Activated effector memory CD4-positive, alpha-beta T cell treated with anti-CD3 and anti-CD28 coated beads, Interleukin-2, amount 50 U/mL, for 16 hours (primary cell): Measurements from ENCODE around the gene GPC6.
"Not testable (repeated sequence)": the region's sequence is repeated elsewhere in the genome, so short reads cannot be mapped to it uniquely, and the experiment has no call there.

Source experiments
- DNase-seq: peaks from one replicate; pipeline ENCODE4 v3.0.0-alpha.2; 2020

GPC6 gene

GRCh38 chr13:93270769-93271742 is 44.4 kb downstream of the GPC6 start:
- DNase-seq = no peak

- DNase-seq = no peak
Observed at GRCh38 chr13:93279982-93280381, 53.4 kb downstream of the GPC6 start.

- no peak for DNase-seq
Observed at GRCh38 chr13:93280688-93281087, 54.1 kb downstream of the GPC6 start.

- no peak for DNase-seq
Observed at GRCh38 chr13:93283255-93283654, 56.6 kb downstream of the GPC6 start.

- no peak for DNase-seq
Observed at GRCh38 chr13:93284064-93284463, 57.5 kb downstream of the GPC6 start.

GRCh38 chr13:93286047-93286446 is 59.4 kb downstream of the GPC6 start:
- no peak for DNase-seq

GRCh38 chr13:93289053-93289452 is 62.4 kb downstream of the GPC6 start:
- no peak for DNase-seq

- DNase-seq = no peak
Observed at GRCh38 chr13:93289842-93290241, 63.2 kb downstream of the GPC6 start.

GRCh38 chr13:93290503-93290902 is 63.9 kb downstream of the GPC6 start:
- no peak for DNase-seq

- DNase-seq = no peak
Observed at GRCh38 chr13:93292366-93292765, 65.8 kb downstream of the GPC6 start.

- no peak for DNase-seq
Observed at GRCh38 chr13:93293710-93294109, 67.1 kb downstream of the GPC6 start.

- no peak for DNase-seq
Observed at GRCh38 chr13:93296584-93296983, 70.0 kb downstream of the GPC6 start.

- no peak for DNase-seq
Observed at GRCh38 chr13:93298713-93299112, 72.1 kb downstream of the GPC6 start.

GRCh38 chr13:93304134-93304533 is 77.5 kb downstream of the GPC6 start:
- no peak for DNase-seq

- no peak for DNase-seq
Observed at GRCh38 chr13:93304868-93305613, 78.4 kb downstream of the GPC6 start.

- DNase-seq = no peak
Observed at GRCh38 chr13:93305886-93306285, 79.3 kb downstream of the GPC6 start.

- no peak for DNase-seq
Observed at GRCh38 chr13:93307136-93307535, 80.5 kb downstream of the GPC6 start.

GRCh38 chr13:93307651-93308050 is 81.0 kb downstream of the GPC6 start:
- no peak for DNase-seq

- DNase-seq = no peak
Observed at GRCh38 chr13:93309886-93310523, 83.4 kb downstream of the GPC6 start.

GRCh38 chr13:93316841-93317240 is 90.2 kb downstream of the GPC6 start:
- no peak for DNase-seq

- no peak for DNase-seq
Observed at GRCh38 chr13:93318534-93319254, 92.1 kb downstream of the GPC6 start.

- no peak for DNase-seq
Observed at GRCh38 chr13:93320942-93321341, 94.3 kb downstream of the GPC6 start.

- not testable (repeated sequence) for DNase-seq
Observed at GRCh38 chr13:93323880-93324279, 97.3 kb downstream of the GPC6 start.
